ENCODE measurements around the gene PIEZO2.

- TF ChIP-seq CTCF (IDR thresholded peaks at IDR 0.05; ENCODE audit: low read length) = no peak
- no peak for TF ChIP-seq EZH2 (IDR thresholded peaks at IDR 0.05; ENCODE audit: borderline replicate concordance, low read length)
Measured at GRCh38 chr18:10877987-10878386, 271.4 kb downstream of the PIEZO2 start.

All from OCI-LY1 (cell line).